NCI-H1694 (cell line): ENCODE data around the gene IGFL3.
"Not testable (repeated sequence)": the region's sequence is repeated elsewhere in the genome, so short reads cannot be mapped to it uniquely, and the experiment has no call there.

Experiments
- DNase-seq: peaks from one replicate; lab custom pipeline; 2025; lab: John Stamatoyannopoulos, UW

Gene IGFL3

GRCh38 chr19:46124638-46125115, at the start of gene IGFL3:
IGFL3 (minus strand) TSS chr19:46124688; CDS start chr19:46124649, 39 bp downstream.
- DNase-seq: no peak

- DNase-seq: no peak
These were observed 49.5 kb upstream of the IGFL3 start for GRCh38 chr19:46173886-46174480.

DNA sequence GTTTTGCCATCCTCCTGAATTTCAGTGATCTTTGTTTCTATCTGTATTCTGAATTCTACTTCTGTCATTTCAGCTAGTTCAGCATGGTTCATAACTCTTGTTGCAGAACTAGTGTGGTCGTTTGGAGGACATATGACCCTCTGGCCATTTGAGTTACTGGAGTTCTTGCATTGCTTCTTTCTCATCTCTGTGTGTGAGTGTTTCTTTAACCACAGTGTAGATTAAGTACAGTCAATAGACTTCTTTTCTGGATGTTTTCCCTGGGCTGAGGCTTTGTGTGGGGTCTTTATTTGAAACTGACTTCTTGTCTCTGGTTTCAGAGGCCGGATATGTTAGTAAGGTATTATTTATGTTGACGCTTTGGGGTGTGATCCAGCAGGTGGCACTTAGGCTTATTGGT, 38.2 kb upstream of the IGFL3 start:
- no peak for DNase-seq

DNA sequence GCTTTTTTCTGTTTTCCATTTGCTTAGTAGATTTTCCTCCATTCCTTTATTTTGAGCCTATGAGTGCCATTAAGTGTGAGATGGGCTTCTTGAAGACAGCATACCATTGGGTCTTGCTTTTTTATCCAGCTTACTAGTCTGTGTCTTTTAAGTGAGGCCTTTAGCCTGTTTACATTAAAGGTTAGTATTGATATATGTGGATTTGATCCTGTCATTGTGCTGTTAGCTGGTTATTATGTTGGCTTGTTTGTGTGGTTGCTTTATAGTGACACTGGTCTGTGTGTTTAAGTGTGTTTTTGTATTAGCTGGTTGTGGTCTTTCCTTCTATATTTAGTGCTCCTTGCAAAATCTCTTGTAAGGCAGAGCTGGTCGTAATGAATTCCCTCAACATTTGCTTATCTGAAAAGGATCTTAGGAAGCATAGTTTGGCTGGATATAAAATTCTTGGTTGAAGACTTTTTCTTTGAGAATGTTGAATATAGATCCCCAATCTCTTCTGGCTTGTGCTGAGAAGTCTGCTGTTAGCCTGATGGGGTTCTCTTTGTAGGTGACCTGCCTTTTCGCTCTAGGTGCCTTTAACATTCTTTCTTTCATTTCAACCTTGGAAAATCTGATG, 37.3 kb upstream of the IGFL3 start:
- not testable (repeated sequence) for DNase-seq

DNA sequence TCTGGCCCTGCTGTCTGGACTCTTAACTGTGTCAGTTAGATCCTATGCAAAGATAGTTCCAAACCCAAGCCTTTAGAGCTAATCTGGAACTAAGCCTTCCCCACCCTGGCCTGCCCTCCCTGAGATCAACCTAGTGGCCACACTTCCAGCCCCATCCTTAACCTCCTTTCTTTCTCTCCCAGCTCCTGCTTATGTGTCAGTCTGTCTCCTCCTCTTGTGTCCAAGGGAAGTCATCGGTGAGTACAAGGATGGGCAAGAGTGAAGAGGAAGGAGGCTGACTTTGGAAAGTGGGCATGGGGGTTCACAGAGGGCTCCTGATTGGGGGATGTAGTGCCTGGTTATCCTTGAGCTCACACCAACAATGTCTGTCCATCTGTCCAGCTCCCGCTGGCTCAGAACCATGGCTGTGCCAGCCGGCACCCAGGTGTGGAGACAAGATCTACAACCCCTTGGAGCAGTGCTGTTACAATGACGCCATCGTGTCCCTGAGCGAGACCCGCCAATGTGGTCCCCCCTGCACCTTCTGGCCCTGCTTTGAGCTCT, 35.8 kb upstream of the IGFL3 start:
- DNase-seq: no peak

DNA sequence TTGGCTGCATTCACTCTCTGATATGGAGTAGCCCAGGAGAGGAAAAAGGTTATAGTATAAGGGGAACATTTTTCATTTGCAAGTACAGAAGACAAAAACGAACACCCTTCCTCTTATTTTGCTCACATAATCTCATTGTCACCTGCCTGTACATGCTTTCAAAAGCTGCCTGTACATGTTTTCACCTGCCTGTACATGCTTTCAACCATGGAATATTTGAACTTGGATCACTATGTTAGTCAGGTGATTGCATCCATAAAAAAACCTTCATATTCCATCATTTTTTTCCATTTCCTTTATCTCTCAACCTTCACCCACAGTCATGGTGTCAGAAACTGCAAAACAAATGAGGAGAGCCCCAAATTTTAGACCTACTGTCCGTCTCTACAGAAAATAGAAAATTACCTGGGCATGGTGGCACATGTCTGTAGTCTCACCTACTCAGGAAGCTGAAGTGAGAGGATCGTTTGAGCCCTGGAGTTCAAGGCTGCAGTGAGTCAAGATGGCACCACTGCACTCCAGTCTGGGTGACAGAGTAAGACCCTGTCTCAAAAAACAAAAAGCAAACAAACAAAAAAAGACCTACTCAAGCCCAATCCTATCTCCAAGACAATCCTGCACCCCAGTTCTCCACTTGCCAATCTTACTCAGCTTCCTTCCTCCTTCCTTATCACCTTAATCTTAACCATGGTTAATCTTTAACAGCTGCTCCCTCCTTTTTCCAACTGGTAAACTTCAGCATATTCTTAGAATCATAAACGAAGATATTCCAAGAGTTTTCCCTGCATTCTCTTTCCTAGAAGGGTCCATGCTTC, 35.1 kb upstream of the IGFL3 start:
- DNase-seq: no peak

GRCh38 chr19:46155237-46155636, 30.7 kb upstream of the IGFL3 start:
- DNase-seq: no peak

- DNase-seq: no peak
These were observed 26.1 kb upstream of the IGFL3 start for GRCh38 chr19:46150606-46151005.

DNA sequence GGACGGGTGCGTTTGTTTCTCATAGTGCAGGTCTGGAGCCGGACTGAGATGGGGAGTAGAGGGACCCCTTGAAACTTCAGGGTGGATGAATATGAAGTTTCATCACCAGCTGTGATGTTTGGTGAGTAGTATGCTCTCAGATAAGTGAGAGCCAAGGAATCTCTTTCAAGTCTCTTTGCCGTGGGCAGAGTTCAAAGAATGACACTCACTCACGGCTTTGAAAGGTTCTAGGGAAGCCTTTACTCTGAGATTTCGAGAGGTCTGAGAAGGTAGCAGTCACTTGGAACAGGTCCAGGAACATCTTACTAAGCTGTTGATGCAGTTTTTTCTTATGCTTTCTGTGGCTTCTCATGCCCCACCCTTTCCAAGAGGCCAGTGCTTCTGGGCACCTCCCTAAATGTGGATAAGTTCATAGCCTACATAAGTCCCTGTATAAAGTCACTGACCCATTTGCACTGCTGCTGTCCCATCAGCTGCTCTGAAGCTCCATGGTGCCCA, 23.4 kb upstream of the IGFL3 start, which contains the start of gene IGFL2:
Gene IGFL2, plus strand, starts transcription at position 448 of the 498 bp plus-strand sequence. Its CDS starts 41 bp downstream, at position 489.
- no peak for DNase-seq

DNA sequence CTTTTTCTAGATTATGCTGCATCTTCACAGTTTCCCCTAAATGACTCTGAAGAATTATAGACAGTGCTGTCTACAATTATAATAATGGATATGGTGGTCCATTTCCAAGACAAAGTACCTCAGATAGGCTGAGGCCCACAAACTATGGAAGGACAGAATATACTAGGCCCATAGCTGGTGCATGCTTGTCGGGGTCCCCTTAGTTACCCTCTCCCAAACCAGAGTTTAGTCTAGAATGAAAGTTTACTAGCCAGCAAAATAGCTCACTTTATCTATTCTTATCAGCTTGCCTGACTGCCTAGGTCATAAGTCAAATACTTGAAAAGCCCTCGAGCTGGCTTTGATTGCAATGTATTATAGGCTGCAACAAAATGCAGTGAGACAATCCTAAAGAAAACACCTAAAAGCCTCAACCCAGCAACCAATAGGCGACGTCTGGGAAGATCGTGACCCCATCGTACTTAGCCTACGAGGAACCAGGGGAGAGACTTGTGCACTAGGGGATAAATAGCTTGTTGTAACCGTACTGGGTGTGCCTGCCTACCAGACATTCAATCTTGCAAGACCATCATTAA, 22.8 kb upstream of the IGFL3 start:
- DNase-seq: no peak

GRCh38 chr19:46144756-46145155, 20.3 kb upstream of the IGFL3 start:
- no peak for DNase-seq

DNA sequence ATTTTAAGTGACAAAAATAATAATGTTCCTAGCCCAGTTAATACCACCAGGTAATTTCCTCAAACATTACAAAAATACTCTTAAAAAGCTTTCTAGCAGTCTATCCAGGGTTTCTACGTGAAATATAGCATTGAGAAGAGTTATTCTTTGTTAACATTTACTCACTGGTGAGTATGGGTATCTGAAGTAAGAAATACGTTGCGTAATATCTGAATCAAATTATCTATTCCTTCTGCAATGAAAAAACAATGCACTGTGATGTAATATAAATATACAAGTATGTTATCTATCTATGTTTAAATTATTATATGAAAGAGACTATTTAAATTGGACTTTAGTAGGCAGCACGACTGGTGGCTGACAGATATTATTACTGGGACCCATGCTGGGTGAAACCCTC, 17.8 kb upstream of the IGFL3 start:
- no peak for DNase-seq

DNA sequence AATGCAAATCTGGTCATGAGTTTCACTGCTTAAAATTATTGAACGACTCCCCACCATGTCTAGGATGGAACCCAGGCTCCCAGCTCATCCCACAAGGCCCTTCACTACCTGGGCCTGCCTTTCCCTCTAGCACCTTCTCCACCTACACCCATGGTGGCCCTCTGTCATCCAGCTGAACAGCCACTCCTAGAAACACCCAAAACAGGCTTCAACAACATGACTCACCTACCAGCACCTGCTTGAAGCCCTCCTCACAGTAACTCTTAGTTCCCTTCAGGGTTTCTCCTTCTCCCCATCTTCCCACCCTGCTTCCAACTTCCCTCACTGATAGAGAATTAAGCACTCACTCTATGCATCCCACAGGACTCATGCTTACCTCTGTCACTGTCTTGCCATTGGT, 16.9 kb upstream of the IGFL3 start:
- DNase-seq: no peak

GRCh38 chr19:46137915-46138473, 13.5 kb upstream of the IGFL3 start:
- no peak for DNase-seq

GRCh38 chr19:46134527-46134926, 10.0 kb upstream of the IGFL3 start:
- DNase-seq: no peak

- DNase-seq: no peak
These were observed 9.3 kb upstream of the IGFL3 start for GRCh38 chr19:46133777-46134241.

DNA sequence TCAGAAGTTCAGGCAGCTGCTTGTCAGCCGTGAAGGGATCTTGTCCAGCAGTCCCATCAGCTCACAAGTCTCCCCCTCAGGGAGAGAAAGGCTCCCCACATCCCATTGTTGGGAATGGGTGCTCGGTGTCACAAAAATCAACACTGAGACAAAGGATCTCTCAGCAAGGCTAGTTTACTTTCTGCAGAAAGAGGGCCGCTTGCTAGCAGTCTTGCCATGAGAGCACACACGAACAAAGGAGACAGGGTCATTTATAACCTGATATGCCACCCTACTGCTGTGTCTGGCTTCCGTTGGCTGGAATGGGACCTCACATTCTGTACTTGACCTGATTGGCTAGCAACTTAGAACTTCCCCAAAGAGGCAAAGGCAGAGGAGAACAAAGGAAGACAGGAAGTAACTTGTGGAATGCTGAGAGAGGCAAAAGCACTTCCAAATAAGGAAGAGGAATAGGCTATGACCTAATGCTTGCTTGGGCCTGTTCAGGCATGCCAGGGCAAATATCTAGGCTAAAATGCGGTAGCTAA, 8.7 kb upstream of the IGFL3 start:
- DNase-seq: no peak

DNA sequence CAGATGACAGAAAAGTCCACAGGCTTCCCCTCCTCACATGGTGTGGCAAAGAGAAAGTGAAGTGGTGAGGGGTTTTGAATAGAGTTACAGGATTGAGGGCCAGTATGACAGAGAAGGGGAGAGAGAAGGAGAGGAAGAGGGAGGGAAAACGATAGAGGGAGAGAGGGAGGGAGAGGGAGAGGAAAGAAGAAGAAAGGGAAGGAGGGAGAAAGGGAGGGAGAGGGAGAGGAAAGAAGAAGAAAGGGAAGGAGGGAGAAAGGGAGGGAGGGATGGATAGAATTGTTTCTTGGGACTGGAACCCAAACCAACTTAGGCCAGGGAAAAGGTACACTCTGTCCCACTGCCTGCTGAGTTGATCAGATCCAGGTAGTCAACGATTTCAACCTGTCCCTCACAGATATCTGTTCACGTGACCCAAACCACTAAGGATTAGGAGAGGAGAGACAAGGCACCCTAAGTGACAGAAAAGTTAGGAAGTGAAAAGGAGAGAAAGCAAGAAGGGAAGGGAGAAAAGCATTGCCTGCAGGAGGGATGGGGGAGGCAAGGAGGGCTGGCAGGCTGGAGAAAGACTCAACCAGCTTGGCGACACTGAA, 8.1 kb upstream of the IGFL3 start:
- DNase-seq: no peak

GRCh38 chr19:46131485-46132143, 7.1 kb upstream of the IGFL3 start:
- DNase-seq: no peak

DNA sequence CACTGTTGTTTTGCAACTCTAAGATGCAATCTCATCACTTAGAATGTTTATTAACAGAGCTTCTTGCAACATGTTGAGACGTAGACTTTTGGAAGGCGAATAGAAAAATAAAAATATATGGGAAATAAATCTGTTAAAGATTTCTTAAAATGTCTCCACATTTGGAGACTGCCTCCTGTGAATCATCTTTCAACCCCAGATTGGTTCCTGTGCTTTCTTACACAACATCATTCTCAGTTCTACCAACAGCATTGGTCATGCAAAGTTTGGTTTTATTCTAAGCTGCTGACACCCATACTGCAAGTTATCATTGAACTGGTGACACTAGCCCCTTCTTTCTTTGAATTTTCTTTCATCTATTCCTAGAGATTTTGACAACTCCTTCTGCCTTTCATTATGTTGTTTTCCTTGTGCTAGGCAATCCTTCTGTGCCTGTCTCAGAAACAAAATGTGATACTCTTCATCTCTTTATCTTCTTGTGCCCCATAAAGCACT, 1.6 kb upstream of the IGFL3 start:
- no peak for DNase-seq
